Measurements from ENCODE around the gene EHBP1. TPM values are rescaled to one million over a fixed set of nuclear protein-coding genes. Genes with fewer than 3 reads are reported as not detected.
A peak's percentile ranks its signal among the peaks of the same experiment; 100 is the strongest.

EHBP1 gene
- 10 to 100 TPM; 34.6 to 49.8 TPM for total RNA-seq
- 30.5 TPM for polyA plus RNA-seq (2013, experiment 1 of 2)
- polyA plus RNA-seq (2013, experiment 2 of 2), result 38.1 TPM
- long read RNA-seq, experiment 1, partial matches to known transcripts, result 0 of 9 reads
- long read RNA-seq, experiment 1, other reads (novel, unspliced or antisense), result 6 of 9 reads
- long read RNA-seq, experiment 2, partial matches to known transcripts, result 8 of 32 reads
- long read RNA-seq, experiment 2, other reads (novel, unspliced or antisense), result 22 of 32 reads
- long read RNA-seq, experiment 3, full-length matches to known transcripts, result 6 of 46 reads
- long read RNA-seq, experiment 3, partial matches to known transcripts, result 11 of 46 reads
- long read RNA-seq, experiment 3, other reads (novel, unspliced or antisense), result 29 of 46 reads
- long read RNA-seq, experiment 4, partial matches to known transcripts, result 1 of 14 reads
- long read RNA-seq, experiment 4, other reads (novel, unspliced or antisense), result 11 of 14 reads

GRCh38 chr2:62705007-62705829, at the start of gene EHBP1:
Gene EHBP1 (plus strand): TSS chr2:62705713. CDS start chr2:62707192, 1,479 bp downstream.
- peak within 1 kb of the TSS; percentile 52 for H3K9ac ChIP-seq (ENCODE audit: extremely low read depth, low read length, poor library complexity, severe bottlenecking)
- Mint-ChIP-seq H3K27me3 (ENCODE audit: insufficient read depth) (no peaks in the 10 kb centered on the region), H3K4me3 (peak within 1 kb of the TSS; percentile 82), H3K4me1 (peaks cover 22% of the 10 kb centered on the region), H3K27ac (peak within 1 kb of the TSS; percentile 94), H3K9me3 (no peaks in the 10 kb centered on the region), H3K36me3 (ENCODE audit: low read depth) (peaks cover 9% of the 10 kb centered on the region)
- peak within 1 kb of the TSS; percentile 58 for H3K27ac ChIP-seq (ENCODE audit: low read depth, low read length)
- no peaks in the 10 kb centered on the region for H3K9me3 ChIP-seq (ENCODE audit: control insufficient read depth, low read length)
- peak; percentile 100 for DNase-seq
- WGBS, 2 experiments (ENCODE audit: insufficient coverage in 1 of 2, insufficient read length in 1 of 2), result 0% methylated on average over 6 to 45 of the region's 45 CpGs
- no peaks in the 10 kb centered on the region for H3K4me1 ChIP-seq (ENCODE audit: control insufficient read depth, insufficient read depth, low read length)
- peak within 1 kb of the TSS; percentile 91 for H3K4me3 ChIP-seq (ENCODE audit: low read length)
- H3K36me3 ChIP-seq (ENCODE audit: control insufficient read depth, insufficient read depth, low read length), result peaks cover 3% of the 10 kb centered on the region
- TF ChIP-seq, protein P1, sequence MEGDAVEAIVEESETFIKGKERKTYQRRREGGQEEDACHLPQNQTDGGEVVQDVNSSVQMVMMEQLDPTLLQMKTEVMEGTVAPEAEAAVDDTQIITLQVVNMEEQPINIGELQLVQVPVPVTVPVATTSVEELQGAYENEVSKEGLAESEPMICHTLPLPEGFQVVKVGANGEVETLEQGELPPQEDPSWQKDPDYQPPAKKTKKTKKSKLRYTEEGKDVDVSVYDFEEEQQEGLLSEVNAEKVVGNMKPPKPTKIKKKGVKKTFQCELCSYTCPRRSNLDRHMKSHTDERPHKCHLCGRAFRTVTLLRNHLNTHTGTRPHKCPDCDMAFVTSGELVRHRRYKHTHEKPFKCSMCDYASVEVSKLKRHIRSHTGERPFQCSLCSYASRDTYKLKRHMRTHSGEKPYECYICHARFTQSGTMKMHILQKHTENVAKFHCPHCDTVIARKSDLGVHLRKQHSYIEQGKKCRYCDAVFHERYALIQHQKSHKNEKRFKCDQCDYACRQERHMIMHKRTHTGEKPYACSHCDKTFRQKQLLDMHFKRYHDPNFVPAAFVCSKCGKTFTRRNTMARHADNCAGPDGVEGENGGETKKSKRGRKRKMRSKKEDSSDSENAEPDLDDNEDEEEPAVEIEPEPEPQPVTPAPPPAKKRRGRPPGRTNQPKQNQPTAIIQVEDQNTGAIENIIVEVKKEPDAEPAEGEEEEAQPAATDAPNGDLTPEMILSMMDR (conservative IDR thresholded peaks at IDR 0.05), result no peak
- H3K27me3 ChIP-seq (ENCODE audit: control insufficient read depth, insufficient read depth, low read length, poor library complexity, severe bottlenecking), result no peaks in the 10 kb centered on the region

- Mint-ChIP-seq H3K36me3 (ENCODE audit: low read depth) (no peaks in the 10 kb centered on the region), H3K27me3 (ENCODE audit: insufficient read depth) (no peaks in the 10 kb centered on the region), H3K9me3 (no peaks in the 10 kb centered on the region), H3K4me3 (no peak overlapping the region), H3K27ac (no peak overlapping the region), H3K4me1 (no peaks in the 10 kb centered on the region)
- no peaks in the 10 kb centered on the region for H3K36me3 ChIP-seq (ENCODE audit: control insufficient read depth, insufficient read depth, low read length)
- TF ChIP-seq, protein P1 (conservative IDR thresholded peaks at IDR 0.05), result no peak
- no peak overlapping the region for H3K27ac ChIP-seq (ENCODE audit: low read depth, low read length)
- no peaks in the 10 kb centered on the region for H3K27me3 ChIP-seq (ENCODE audit: control insufficient read depth, insufficient read depth, low read length, poor library complexity, severe bottlenecking)
- H3K9ac ChIP-seq (ENCODE audit: extremely low read depth, low read length, poor library complexity, severe bottlenecking), result no peak overlapping the region
- H3K4me3 ChIP-seq (ENCODE audit: low read length), result no peak overlapping the region
- no peak for DNase-seq
- no peaks in the 10 kb centered on the region for H3K4me1 ChIP-seq (ENCODE audit: control insufficient read depth, insufficient read depth, low read length)
- no peaks in the 10 kb centered on the region for H3K9me3 ChIP-seq (ENCODE audit: control insufficient read depth, low read length)
Observed at GRCh38 chr2:62657783-62658182, 47.7 kb upstream of the EHBP1 start.

- WGBS, 2 experiments (ENCODE audit: insufficient coverage in 1 of 2, insufficient read length in 1 of 2), result 88 to 93% methylated on average over 1 to 2 of the region's 2 CpGs
- TF ChIP-seq, protein P1 (conservative IDR thresholded peaks at IDR 0.05), result no peak
- H3K9ac ChIP-seq (ENCODE audit: extremely low read depth, low read length, poor library complexity, severe bottlenecking), result no peak overlapping the region
- no peak for DNase-seq
- no peaks in the 10 kb centered on the region for H3K36me3 Mint-ChIP-seq (ENCODE audit: low read depth)
- no peaks in the 10 kb centered on the region for H3K36me3 ChIP-seq (ENCODE audit: control insufficient read depth, insufficient read depth, low read length)
- H3K4me3 Mint-ChIP-seq, result no peak overlapping the region
- no peaks in the 10 kb centered on the region for H3K9me3 Mint-ChIP-seq
- no peak overlapping the region for H3K27ac ChIP-seq (ENCODE audit: low read depth, low read length)
- H3K27ac Mint-ChIP-seq, result no peak overlapping the region
- no peaks in the 10 kb centered on the region for H3K4me1 Mint-ChIP-seq
- no peaks in the 10 kb centered on the region for H3K27me3 ChIP-seq (ENCODE audit: control insufficient read depth, insufficient read depth, low read length, poor library complexity, severe bottlenecking)
- H3K4me1 ChIP-seq (ENCODE audit: control insufficient read depth, insufficient read depth, low read length), result no peaks in the 10 kb centered on the region
- H3K4me3 ChIP-seq (ENCODE audit: low read length), result no peak overlapping the region
- H3K27me3 Mint-ChIP-seq (ENCODE audit: insufficient read depth), result no peaks in the 10 kb centered on the region
- no peaks in the 10 kb centered on the region for H3K9me3 ChIP-seq (ENCODE audit: control insufficient read depth, low read length)
Observed at GRCh38 chr2:62658891-62659290, 46.6 kb upstream of the EHBP1 start.

Measured in endodermal cell (in vitro differentiated cells).